Measurements from ENCODE around the gene TMEM59.

GRCh38 chr1:54086754-54087153 lies 33.8 kb upstream of the TMEM59 start:
- TF ChIP-seq POLR2A (IDR thresholded peaks at IDR 0.05; ENCODE audit: low read length) (no peak), GATA1 (IDR thresholded peaks at IDR 0.05; ENCODE audit: low read depth, low read length) (no peak)

Measured in erythroblast (primary cell).